CD4-positive, alpha-beta T cell treated with Interleukin-4 for 1 hour (primary cell): Measurements from ENCODE around the gene PIM2.
A peak's percentile ranks its signal among the peaks of the same experiment; 100 is the strongest.
"Not testable (repeated sequence)": the region's sequence is repeated elsewhere in the genome, so short reads cannot be mapped to it uniquely, and the experiment has no call there.

Experiments
- DNase-seq, 2 donors: peaks; one replicate each; pipeline ENCODE4 v3.0.0-alpha.2; 2020 to 2022

Gene PIM2

DNA sequence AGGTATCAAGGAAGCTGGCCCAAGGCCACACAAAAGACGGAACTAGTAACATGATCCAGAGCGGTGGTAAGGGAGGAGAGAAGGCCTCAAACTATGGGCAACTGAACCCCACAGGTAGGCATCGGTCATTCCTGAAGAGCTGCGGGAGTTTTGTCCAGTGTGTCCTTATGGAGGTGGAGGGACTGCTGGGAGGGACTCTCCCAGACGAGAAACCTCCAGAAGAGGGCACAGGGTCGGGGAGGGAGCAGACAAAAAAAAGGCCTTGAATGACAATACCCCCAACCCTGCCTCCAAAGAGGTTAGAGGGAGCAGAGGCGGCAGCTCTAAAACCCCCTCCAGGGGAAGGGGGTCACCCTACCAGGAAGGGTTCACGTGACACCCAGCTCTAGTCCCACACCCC is 14.6 kb downstream of the PIM2 start:
- no peak for DNase-seq

- no peak for DNase-seq
Measured at GRCh38 chrX:48903290-48903689, 15.5 kb downstream of the PIM2 start.

GRCh38 chrX:48902776-48903175 is 16.0 kb downstream of the PIM2 start:
- no peak for DNase-seq

- no peak for DNase-seq
Measured at GRCh38 chrX:48902135-48902534, 16.7 kb downstream of the PIM2 start.

DNA sequence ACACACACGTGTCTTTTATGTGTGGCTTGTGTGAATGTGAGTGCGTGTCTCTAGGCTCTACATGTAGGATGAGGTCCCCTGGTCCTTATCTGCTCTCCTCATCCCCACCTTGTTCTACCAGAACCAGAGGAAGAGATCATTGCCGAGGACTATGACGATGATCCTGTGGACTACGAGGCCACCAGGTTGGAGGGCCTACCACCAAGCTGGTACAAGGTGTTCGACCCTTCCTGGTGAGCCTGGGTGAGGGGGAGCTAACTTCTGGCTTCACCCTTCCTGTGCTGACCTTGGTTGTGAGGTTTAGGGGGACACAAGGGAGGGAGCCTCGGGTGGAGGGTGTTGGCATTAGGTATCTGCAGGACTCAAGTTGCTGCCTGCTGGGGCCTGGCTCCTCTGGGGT is 17.8 kb downstream of the PIM2 start:
- DNase-seq: no peak

DNA sequence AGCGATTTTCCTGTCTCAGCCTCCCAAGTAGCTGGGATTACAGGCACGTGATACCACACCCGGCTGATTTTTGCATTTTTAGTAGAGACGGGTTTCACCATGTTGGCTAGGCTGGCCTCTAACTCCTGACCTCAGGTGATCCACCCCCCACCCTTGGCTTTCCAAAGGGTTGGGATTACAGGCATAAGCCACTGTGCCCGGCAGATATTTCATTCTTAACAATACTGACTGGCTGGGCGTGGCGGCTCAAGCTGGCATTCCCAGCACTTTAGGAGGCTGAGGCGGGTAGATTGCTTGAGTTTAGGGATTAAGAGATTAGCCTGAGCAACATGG is 19.8 kb downstream of the PIM2 start:
- no peak for DNase-seq

- peak; percentile 94 for DNase-seq
Measured at GRCh38 chrX:48897625-48898306, 21.1 kb downstream of the PIM2 start, which contains the start of the genes PQBP1 and TIMM17B. Gene PQBP1, plus strand, starts transcription at chrX:48897930. Its CDS starts 580 bp downstream, at chrX:48898510. Gene TIMM17B, minus strand, starts transcription at chrX:48897768. Its CDS starts 19 bp downstream, at chrX:48897749.

DNA sequence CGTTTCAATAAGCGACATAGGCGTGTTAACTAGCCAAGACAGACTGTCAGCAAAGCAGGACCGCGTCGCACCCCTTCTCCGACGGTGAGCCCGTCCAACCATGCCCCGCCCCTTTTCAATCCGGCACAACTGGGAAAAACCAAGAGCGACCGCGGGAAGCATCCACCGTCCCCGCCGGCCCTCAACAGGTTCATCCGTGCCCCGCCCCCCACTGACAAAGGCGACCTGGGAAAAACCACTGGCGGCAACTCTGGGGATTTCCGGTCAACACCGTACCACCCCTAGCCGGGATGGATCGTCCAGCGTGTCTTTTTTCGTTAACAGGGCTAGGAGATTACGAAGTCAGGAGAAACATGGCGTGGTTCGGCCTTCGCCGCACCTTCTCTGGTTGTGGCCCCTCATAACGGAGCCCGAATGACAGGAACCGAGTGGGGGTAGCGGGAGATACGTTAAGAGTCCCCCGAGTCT is 21.6 kb downstream of the PIM2 start:
- DNase-seq: peak; percentile 80

- DNase-seq: no peak
Measured at GRCh38 chrX:48896611-48897011, 22.2 kb downstream of the PIM2 start.

- no peak for DNase-seq
Measured at GRCh38 chrX:48894891-48895290, 23.9 kb downstream of the PIM2 start.

- no peak for DNase-seq
Measured at GRCh38 chrX:48893556-48894348, 25.1 kb downstream of the PIM2 start.

GRCh38 chrX:48892896-48893295 is 25.9 kb downstream of the PIM2 start:
- no peak for DNase-seq

- DNase-seq: peak; percentile 84 to 85
Measured at GRCh38 chrX:48891402-48892288, 27.2 kb downstream of the PIM2 start.

GRCh38 chrX:48890934-48891401 is 27.9 kb downstream of the PIM2 start:
- no peak for DNase-seq

DNA sequence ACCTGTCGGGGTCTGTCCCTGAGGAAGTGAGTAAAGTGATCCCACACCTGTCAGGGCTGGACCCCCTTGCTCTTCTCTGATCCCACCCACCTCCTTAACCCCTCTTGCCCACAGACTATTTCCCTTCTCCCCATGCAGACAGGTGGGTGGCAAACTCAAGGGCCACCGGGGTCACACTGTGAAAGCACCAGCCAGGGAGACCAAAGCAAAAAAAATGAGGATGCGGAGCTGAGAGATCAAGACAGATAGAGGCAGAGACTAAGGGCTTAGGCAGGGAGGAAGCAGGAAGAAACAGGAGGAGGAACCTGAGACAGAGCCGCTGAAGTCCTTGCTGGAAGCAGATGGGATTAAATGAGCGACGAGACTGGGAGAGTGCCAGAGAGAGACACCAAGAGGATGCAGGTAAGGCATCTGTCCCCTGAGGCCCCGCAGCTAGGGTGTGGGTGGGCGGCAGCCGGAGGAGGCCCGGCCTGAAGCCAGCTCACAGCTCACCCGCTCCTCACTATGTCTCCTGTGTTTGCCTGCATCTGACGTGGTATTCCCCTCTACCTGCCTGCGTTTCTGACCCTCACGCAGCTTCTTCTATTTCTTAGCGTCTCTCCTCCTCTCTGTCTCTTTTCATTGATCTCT is 28.4 kb downstream of the PIM2 start:
- DNase-seq: no peak

- DNase-seq: not testable (repeated sequence)
Measured at GRCh38 chrX:48886586-48886985, 32.2 kb downstream of the PIM2 start.

GRCh38 chrX:48883729-48884128 is 35.1 kb downstream of the PIM2 start:
- DNase-seq: no peak

- not testable (repeated sequence) for DNase-seq
Measured at GRCh38 chrX:48876944-48877343, 41.9 kb downstream of the PIM2 start.

GRCh38 chrX:48872017-48872416 is 46.8 kb downstream of the PIM2 start:
- not testable (repeated sequence) for DNase-seq

DNA sequence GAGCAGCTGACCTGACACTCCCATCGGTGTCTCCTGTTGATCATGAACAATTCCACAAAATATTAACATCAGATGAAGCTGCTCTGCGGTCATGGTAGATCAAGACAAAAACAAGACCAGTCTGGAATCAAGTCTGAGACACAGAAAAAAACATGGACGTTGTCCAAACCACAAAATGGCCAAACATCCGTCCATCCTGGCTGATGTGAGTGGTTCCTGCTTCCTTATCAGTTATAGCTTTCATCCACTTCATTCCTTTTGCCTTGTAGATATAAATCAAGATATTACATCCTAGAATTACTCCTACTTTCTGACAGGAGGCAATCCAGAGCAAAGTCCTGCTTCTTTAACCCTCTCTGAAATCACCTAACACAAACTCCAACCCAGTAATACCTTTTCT is 54.6 kb downstream of the PIM2 start:
- DNase-seq: no peak
